Posterior vena cava (tissue), 2 donors: ENCODE results near the gene MUC20. TPM values are rescaled to one million over a fixed set of nuclear protein-coding genes. Genes with fewer than 3 reads are reported as not detected.

ENCODE experiments used
- microRNA-seq, 2 donors: library from miRNA; unstranded; fragments of <30 nt; microRNA quantifications; one replicate each; pipeline ENCODE4 v1.2.0, GENCODE V29; 2020 to 2021; ENCODE audit warnings: borderline microRNAs expressed in 2 of 2
- total RNA-seq, 2 donors: library from RNA; stranded (reverse); fragmentation: NEBNext Ultra II Directional; extraction: Animal tissue kit (Norgen Biotek cat#: 25700); gene quantifications; one replicate each; pipeline ENCODE4 v1.2.1, GENCODE V29; 2021
- donor health status: DM: yes; HTN: yes; CAD: no.
- donor health status: DM: yes; HTN: yes; CAD: no.

The MUC20 gene
- total RNA-seq, 2 donors from 2014 or later: 3.8 to 9.4 TPM

Small RNA genes lying within 50 kb of the gene (microRNA-seq; reads per million reads assigned to microRNA genes)
- 0.26 to 1.3 reads per million in 2 donors for gene MIR570

Other genes with a start within 250 kb of the MUC20 start
- gene PPP1R2, start 177.7 kb upstream of the MUC20 start, total RNA-seq: 10 to 100 TPM; 56.7 to 62.6 TPM
- 100 to 1,000 TPM; 221 to 388 TPM for gene APOD, start 137.0 kb upstream of the MUC20 start, total RNA-seq
- gene MUC4, start 91.0 kb downstream of the MUC20 start, total RNA-seq: not detected
- gene TNK2, start 187.6 kb downstream of the MUC20 start, total RNA-seq: 10 to 100 TPM; 24.3 to 34.1 TPM